HepG2 (cell line): ENCODE data around the gene PLCB1. TPM values are rescaled to one million over a fixed set of nuclear protein-coding genes. Genes with fewer than 3 reads are reported as not detected.

ENCODE experiments used
- AHR ChIP-seq: IDR thresholded peaks from 2 replicates; pipeline ENCODE4 v1.6.1; 2018; ENCODE audit warnings: missing genetic modification reagents, missing compliant biosample characterization
- CBFB ChIP-seq: sonication (generic); formaldehyde crosslinking; IDR thresholded peaks from 2 replicates; pipeline ENCODE4 v1.4.0; 2020; ENCODE audit warnings: missing genetic modification reagents
- GZF1 ChIP-seq: sonication (generic); formaldehyde crosslinking; IDR thresholded peaks from 2 replicates; pipeline ENCODE4 v1.5.1; 2020; ENCODE audit warnings: mild to moderate bottlenecking, missing genetic modification reagents
- HCFC1 ChIP-seq: fragments of 150-350 bp; IDR thresholded peaks from 2 replicates; pipeline ENCODE4 v1.6.1; 2014; ENCODE audit warnings: low read depth, low read length
- IRF2 ChIP-seq: IDR thresholded peaks from 2 replicates; pipeline ENCODE4 v1.6.1; 2018; ENCODE audit warnings: missing genetic modification reagents, missing compliant biosample characterization
- MTA1 ChIP-seq: sonication (generic); formaldehyde crosslinking; IDR thresholded peaks from 2 replicates; pipeline ENCODE4 v1.4.0; 2020; ENCODE audit warnings: missing genetic modification reagents, mild to moderate bottlenecking, borderline replicate concordance
- RFX3 ChIP-seq: IDR thresholded peaks from 2 replicates; pipeline ENCODE4 v1.6.1; 2016; ENCODE audit warnings: missing biosample characterization, missing genetic modification reagents
- SP4 ChIP-seq: sonication (generic); formaldehyde crosslinking; IDR thresholded peaks from 2 replicates; pipeline ENCODE4 v1.8.1; 2023; ENCODE audit warnings: mild to moderate bottlenecking, missing genetic modification reagents
- TEAD3 ChIP-seq: optimal IDR thresholded peaks from 2 replicates; pipeline ENCODE3; 2016; ENCODE audit warnings: borderline replicate concordance
- ZNF225 ChIP-seq: sonication (generic); formaldehyde crosslinking; IDR thresholded peaks from 2 replicates; pipeline ENCODE4 v1.4.0; 2020; ENCODE audit warnings: mild to moderate bottlenecking, missing genetic modification reagents
- ZNF30 ChIP-seq: sonication (generic); formaldehyde crosslinking; IDR thresholded peaks from 2 replicates; pipeline ENCODE4 v1.5.0; 2020; ENCODE audit warnings: mild to moderate bottlenecking, missing genetic modification reagents
- ZNF788 ChIP-seq: sonication (generic); formaldehyde crosslinking; IDR thresholded peaks from 2 replicates; pipeline ENCODE4 v1.5.0; 2020; ENCODE audit warnings: mild to moderate bottlenecking, missing genetic modification reagents, borderline replicate concordance
- polyA plus RNA-seq, 8 experiments: library from polyadenylated mRNA; depleted of rRNA in 3 of 8; stranded (reverse) in 7 of 8; unstranded in 1 of 8; fragments of >200 nt; fragmentation: Illumina TruSeq in 4 of 8; extraction: Trizol in 4 of 8; gene quantifications; 2 replicates each; pipeline versions ENCODE4 v1.2.1 to v1.2.3, GENCODE V29; 2011 to 2016; ENCODE audit warnings: low read depth in 4 of 8, missing spikeins in 1 of 8, mixed read lengths in 1 of 8; ENCODE audit not compliant: insufficient read depth in 1 of 8
- total RNA-seq, 5 experiments: library from RNA; depleted of rRNA; stranded (reverse); fragments of >200 nt; fragmentation: Illumina TruSeq; extraction: Trizol; gene quantifications; 2 replicates each; pipeline ENCODE4 v1.2.3, GENCODE V29; 2016; ENCODE audit warnings: low read depth in 1 of 5
- TF ChIP-seq, protein P1 (sequence below): sonication (generic); formaldehyde crosslinking; IDR thresholded peaks from 2 replicates; pipeline ENCODE4 v1.5.0; 2020; ENCODE audit warnings: mild to moderate bottlenecking, missing genetic modification reagents, borderline replicate concordance
- TF ChIP-seq, protein P2 (sequence below): sonication (generic); formaldehyde crosslinking; IDR thresholded peaks from 2 replicates; pipeline ENCODE4 v1.5.1; 2020; ENCODE audit warnings: mild to moderate bottlenecking, missing genetic modification reagents, borderline replicate concordance
- TF ChIP-seq, protein P3 (sequence below): sonication (generic); formaldehyde crosslinking; IDR thresholded peaks from 2 replicates; pipeline ENCODE4 v1.8.0; 2022; ENCODE audit warnings: mild to moderate bottlenecking, missing genetic modification reagents; ENCODE audit not compliant: insufficient replicate concordance
- TF ChIP-seq, protein P4 (sequence below): sonication (generic); formaldehyde crosslinking; IDR thresholded peaks from 2 replicates; pipeline ENCODE4 v1.5.1; 2020; ENCODE audit warnings: missing genetic modification reagents, mild to moderate bottlenecking, borderline replicate concordance

PLCB1 gene
- total and polyA plus RNA-seq, 2 of the 13 experiments (the other 11 are each of a cell fraction or from before 2014, with no cell fraction given): 42.4 to 55.9 TPM

DNA sequence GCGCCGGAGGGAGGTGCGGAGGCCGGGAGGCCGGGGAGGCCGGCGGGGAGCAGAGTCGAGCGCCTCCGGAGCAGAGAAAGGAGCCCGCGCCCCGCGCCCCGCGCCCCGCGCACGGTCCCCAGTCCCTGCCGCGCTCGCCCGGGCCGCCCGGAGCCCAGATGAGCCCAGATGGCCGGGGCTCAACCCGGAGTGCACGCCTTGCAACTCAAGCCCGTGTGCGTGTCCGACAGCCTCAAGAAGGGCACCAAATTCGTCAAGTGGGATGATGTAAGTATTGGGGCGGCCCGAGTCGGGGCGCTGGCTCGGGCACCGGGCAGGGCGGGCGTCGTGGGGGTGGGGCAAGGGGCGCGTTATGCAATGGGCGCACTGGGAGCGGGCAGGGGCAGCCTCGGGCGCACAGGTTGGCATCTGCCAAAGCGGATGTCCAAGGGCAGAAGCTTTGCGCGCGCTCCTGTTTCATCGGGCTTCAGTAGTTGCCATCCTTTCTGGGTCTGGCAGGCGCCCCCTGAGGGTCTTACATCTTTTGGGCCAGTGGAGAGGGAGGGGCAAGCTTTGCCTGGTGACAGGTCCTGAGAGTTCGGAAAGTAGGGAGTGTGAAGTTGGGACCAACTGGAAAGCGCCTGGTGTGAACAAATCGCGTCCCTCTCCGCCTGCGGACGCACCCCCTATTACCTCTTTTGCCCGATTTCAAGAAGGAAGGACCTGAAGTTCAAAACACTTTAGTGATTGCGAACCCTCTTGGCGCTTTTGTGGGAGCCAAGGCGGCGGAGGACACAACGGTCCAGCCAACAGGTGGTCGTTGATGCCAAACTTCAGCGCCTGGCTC, 631 bp downstream of the PLCB1 start (continued):
- TF ChIP-seq, protein P1, sequence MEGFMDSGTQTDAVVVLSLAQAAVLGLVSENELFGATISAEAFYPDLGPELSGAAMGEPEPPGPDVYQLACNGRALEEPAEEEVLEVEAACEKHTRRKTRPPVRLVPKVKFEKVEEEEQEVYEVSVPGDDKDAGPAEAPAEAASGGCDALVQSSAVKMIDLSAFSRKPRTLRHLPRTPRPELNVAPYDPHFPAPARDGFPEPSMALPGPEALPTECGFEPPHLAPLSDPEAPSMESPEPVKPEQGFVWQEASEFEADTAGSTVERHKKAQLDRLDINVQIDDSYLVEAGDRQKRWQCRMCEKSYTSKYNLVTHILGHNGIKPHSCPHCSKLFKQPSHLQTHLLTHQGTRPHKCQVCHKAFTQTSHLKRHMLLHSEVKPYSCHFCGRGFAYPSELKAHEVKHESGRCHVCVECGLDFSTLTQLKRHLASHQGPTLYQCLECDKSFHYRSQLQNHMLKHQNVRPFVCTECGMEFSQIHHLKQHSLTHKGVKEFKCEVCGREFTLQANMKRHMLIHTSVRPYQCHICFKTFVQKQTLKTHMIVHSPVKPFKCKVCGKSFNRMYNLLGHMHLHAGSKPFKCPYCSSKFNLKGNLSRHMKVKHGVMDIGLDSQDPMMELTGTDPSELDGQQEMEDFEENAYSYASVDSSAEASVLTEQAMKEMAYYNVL (CRISPR knock-in tag): peak; percentile 19; the same call in 1 of the 2 replicates
- TF ChIP-seq GZF1 (CRISPR knock-in tag) (no peak), AHR (CRISPR knock-in tag) (no peak), HCFC1 (no peak), CBFB (no peak), ZNF30 (CRISPR knock-in tag) (no peak), ZNF225 (no peak; the same call in none of the 2 replicates), IRF2 (0 out of 2 replicates have a peak, but pooled peaks have one; percentile 12), MTA1 (CRISPR knock-in tag) (peak; percentile 13; the same call in 1 of the 2 replicates), RFX3 (CRISPR knock-in tag) (no peak), TEAD3 (CRISPR knock-in tag) (no peak), ZNF788 (CRISPR knock-in tag) (no peak; the same call in 1 of the 2 replicates), SP4 (CRISPR knock-in tag) (0 out of 2 replicates have a peak, but pooled peaks have one; percentile 1)
- TF ChIP-seq, protein P2, sequence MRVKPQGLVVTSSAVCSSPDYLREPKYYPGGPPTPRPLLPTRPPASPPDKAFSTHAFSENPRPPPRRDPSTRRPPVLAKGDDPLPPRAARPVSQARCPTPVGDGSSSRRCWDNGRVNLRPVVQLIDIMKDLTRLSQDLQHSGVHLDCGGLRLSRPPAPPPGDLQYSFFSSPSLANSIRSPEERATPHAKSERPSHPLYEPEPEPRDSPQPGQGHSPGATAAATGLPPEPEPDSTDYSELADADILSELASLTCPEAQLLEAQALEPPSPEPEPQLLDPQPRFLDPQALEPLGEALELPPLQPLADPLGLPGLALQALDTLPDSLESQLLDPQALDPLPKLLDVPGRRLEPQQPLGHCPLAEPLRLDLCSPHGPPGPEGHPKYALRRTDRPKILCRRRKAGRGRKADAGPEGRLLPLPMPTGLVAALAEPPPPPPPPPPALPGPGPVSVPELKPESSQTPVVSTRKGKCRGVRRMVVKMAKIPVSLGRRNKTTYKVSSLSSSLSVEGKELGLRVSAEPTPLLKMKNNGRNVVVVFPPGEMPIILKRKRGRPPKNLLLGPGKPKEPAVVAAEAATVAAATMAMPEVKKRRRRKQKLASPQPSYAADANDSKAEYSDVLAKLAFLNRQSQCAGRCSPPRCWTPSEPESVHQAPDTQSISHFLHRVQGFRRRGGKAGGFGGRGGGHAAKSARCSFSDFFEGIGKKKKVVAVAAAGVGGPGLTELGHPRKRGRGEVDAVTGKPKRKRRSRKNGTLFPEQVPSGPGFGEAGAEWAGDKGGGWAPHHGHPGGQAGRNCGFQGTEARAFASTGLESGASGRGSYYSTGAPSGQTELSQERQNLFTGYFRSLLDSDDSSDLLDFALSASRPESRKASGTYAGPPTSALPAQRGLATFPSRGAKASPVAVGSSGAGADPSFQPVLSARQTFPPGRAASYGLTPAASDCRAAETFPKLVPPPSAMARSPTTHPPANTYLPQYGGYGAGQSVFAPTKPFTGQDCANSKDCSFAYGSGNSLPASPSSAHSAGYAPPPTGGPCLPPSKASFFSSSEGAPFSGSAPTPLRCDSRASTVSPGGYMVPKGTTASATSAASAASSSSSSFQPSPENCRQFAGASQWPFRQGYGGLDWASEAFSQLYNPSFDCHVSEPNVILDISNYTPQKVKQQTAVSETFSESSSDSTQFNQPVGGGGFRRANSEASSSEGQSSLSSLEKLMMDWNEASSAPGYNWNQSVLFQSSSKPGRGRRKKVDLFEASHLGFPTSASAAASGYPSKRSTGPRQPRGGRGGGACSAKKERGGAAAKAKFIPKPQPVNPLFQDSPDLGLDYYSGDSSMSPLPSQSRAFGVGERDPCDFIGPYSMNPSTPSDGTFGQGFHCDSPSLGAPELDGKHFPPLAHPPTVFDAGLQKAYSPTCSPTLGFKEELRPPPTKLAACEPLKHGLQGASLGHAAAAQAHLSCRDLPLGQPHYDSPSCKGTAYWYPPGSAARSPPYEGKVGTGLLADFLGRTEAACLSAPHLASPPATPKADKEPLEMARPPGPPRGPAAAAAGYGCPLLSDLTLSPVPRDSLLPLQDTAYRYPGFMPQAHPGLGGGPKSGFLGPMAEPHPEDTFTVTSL (CRISPR knock-in tag): 0 out of 2 replicates have a peak, but pooled peaks have one; percentile 39
- TF ChIP-seq, protein P3, sequence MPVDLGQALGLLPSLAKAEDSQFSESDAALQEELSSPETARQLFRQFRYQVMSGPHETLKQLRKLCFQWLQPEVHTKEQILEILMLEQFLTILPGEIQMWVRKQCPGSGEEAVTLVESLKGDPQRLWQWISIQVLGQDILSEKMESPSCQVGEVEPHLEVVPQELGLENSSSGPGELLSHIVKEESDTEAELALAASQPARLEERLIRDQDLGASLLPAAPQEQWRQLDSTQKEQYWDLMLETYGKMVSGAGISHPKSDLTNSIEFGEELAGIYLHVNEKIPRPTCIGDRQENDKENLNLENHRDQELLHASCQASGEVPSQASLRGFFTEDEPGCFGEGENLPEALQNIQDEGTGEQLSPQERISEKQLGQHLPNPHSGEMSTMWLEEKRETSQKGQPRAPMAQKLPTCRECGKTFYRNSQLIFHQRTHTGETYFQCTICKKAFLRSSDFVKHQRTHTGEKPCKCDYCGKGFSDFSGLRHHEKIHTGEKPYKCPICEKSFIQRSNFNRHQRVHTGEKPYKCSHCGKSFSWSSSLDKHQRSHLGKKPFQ: no peak
- TF ChIP-seq, protein P4, sequence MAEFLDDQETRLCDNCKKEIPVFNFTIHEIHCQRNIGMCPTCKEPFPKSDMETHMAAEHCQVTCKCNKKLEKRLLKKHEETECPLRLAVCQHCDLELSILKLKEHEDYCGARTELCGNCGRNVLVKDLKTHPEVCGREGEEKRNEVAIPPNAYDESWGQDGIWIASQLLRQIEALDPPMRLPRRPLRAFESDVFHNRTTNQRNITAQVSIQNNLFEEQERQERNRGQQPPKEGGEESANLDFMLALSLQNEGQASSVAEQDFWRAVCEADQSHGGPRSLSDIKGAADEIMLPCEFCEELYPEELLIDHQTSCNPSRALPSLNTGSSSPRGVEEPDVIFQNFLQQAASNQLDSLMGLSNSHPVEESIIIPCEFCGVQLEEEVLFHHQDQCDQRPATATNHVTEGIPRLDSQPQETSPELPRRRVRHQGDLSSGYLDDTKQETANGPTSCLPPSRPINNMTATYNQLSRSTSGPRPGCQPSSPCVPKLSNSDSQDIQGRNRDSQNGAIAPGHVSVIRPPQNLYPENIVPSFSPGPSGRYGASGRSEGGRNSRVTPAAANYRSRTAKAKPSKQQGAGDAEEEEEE: no peak
